ENCODE measurements around the gene COX20. TPM values are rescaled to one million over a fixed set of nuclear protein-coding genes. Genes with fewer than 3 reads are reported as not detected.

The COX20 gene
- total and polyA plus RNA-seq, 2 of the 8 experiments (the other 6 are each of a cell fraction or from before 2014, with no cell fraction given): 17.5 to 28.8 TPM

GRCh38 chr1:244802041-244802440 is 33.4 kb upstream of the COX20 start (continued):
- no peak for TF ChIP-seq PHF8 (conservative IDR thresholded peaks at IDR 0.05; ENCODE audit: low read depth, low read length)

Data from H1 (cell line).